Measurements from ENCODE around the gene MCAT. TPM values are rescaled to one million over a fixed set of nuclear protein-coding genes. Genes with fewer than 3 reads are reported as not detected.

MCAT gene
- total and polyA plus RNA-seq, 2 of the 4 experiments (the other 2 are of a cell fraction): 7.3 to 19.7 TPM

DNA sequence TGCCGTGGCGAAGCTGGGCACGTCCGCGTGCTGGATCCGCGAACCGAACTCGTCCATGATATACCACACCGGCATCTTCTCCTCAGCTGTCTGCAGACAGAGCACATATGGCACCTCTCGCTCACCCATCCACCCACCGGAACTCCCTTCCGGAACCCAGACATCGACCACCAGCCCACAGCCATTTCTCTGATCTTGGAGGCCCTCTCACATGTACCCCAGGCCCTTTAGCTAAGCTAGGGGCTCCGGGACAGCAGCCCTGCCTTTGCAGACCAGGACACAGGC, 36.7 kb upstream of the MCAT start:
- no TSS peak for BruUV-seq (replicated peaks)
- H3K56ac ChIP-seq (ENCODE audit: extremely low read depth, insufficient read depth, low read length): no peak overlapping the region

More for the DNA sequence above, 36.7 kb upstream of the MCAT start:
- WGBS, 2 experiments (ENCODE audit: extremely low coverage in 2 of 2, insufficient read length in 1 of 2): no CpG with 5 or more reads among the region's 15 CpGs
- Histone ChIP-seq H3K27me3 (ENCODE audit: control insufficient read depth, insufficient read depth, low read length) (no peaks in the 10 kb centered on the region), H4K8ac (ENCODE audit: low read depth in 2 of 2, low read length in 2 of 2) (no peak overlapping the region), H3K4ac (ENCODE audit: low read depth, low read length) (no peak overlapping the region), H3K4me2 (ENCODE audit: low read depth, low read length) (no peak overlapping the region), H3K14ac (replicated peaks; ENCODE audit: low read depth, low read length) (no peak overlapping the region), H3K36me3 (ENCODE audit: control insufficient read depth, insufficient read depth, low read length) (peaks cover 26% of the 10 kb centered on the region; the same call in 1 of the 2 replicates), H3K79me1 (ENCODE audit: low read depth in 1 of 2, low read length in 2 of 2) (peaks cover 3 to 34% of the 10 kb centered on the region in 2 experiments; a peak in 3 of 4 replicates), H3K9ac (ENCODE audit: low read depth, low read length) (no peak overlapping the region), H2AK5ac (ENCODE audit: low read depth, low read length) (no peak overlapping the region), H4K5ac (ENCODE audit: low read depth, low read length) (no peak overlapping the region), H3K9me3 (ENCODE audit: control insufficient read depth, insufficient read depth, low read length) (no peaks in the 10 kb centered on the region), H2BK5ac (ENCODE audit: low read depth, low read length, poor library complexity, severe bottlenecking) (no peak overlapping the region), H3K9me1 (ENCODE audit: insufficient read depth, low read length) (peaks cover 11% of the 10 kb centered on the region), H2AK9ac (replicated peaks; ENCODE audit: low read depth, low read length, poor library complexity) (no peak overlapping the region), H3K23ac (ENCODE audit: low read depth, low read length) (no peak overlapping the region), H3K4me1 (ENCODE audit: control insufficient read depth, insufficient read depth, low read length) (no peaks in the 10 kb centered on the region), H2BK120ac (ENCODE audit: low read depth, low read length) (no peak overlapping the region), H4K91ac (ENCODE audit: insufficient read depth, low read depth, low read length) (no peak overlapping the region), H4K20me1 (ENCODE audit: insufficient read depth, low read length) (peaks cover 6% of the 10 kb centered on the region), H2BK15ac (ENCODE audit: low read depth, low read length) (no peak overlapping the region), H2BK20ac (ENCODE audit: low read depth, low read length) (no peak overlapping the region), H2AFZ (replicated peaks; ENCODE audit: low read length, poor library complexity) (no peak overlapping the region), H3K27ac (ENCODE audit: insufficient read depth, low read length) (no peak overlapping the region), H3K4me3 (ENCODE audit: insufficient read depth, low read depth, low read length) (no peak overlapping the region), H3K18ac (ENCODE audit: low read depth, low read length) (no peak overlapping the region)
- ATAC-seq (ENCODE audit: low read depth) (no peak), DNase-seq (no peak)
- dilution Hi-C loops (cut with HindIII; ENCODE audit: low sequenced_read_pairs, unreplicated experiment): no loop called here
- TF ChIP-seq MAFK (IDR thresholded peaks at IDR 0.05; ENCODE audit: low read depth, low read length) (no peak), NFE2L2 (IDR thresholded peaks at IDR 0.05; ENCODE audit: low read depth, low read length) (no peak), POLR2A (IDR thresholded peaks at IDR 0.05; ENCODE audit: low read depth, low read length) (no peak), BHLHE40 (IDR thresholded peaks at IDR 0.05; ENCODE audit: low read depth, low read length) (no peak), RFX5 (IDR thresholded peaks at IDR 0.05; ENCODE audit: low read depth, low read length) (no peak), CEBPB (IDR thresholded peaks at IDR 0.05; ENCODE audit: low read depth, low read length) (no peak), MXI1 (IDR thresholded peaks at IDR 0.05; ENCODE audit: borderline replicate concordance, low read depth, low read length) (no peak), FOS (IDR thresholded peaks at IDR 0.05; ENCODE audit: low read depth, low read length) (no peak), MAZ (IDR thresholded peaks at IDR 0.05; ENCODE audit: borderline replicate concordance, low read depth, low read length) (no peak), RCOR1 (IDR thresholded peaks at IDR 0.05; ENCODE audit: insufficient replicate concordance, low read length) (no peak), ELK1 (IDR thresholded peaks at IDR 0.05; ENCODE audit: borderline replicate concordance, low read depth, low read length) (no peak)
- TF ChIP-seq, protein P1, sequence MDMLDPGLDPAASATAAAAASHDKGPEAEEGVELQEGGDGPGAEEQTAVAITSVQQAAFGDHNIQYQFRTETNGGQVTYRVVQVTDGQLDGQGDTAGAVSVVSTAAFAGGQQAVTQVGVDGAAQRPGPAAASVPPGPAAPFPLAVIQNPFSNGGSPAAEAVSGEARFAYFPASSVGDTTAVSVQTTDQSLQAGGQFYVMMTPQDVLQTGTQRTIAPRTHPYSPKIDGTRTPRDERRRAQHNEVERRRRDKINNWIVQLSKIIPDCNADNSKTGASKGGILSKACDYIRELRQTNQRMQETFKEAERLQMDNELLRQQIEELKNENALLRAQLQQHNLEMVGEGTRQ (IDR thresholded peaks at IDR 0.05; ENCODE audit: low read depth, low read length): no peak
- ChIA-PET CTCF (no interaction called here), POLR2A (ENCODE audit: unreplicated experiment) (no interaction called here)
- intact Hi-C loops (cut with micrococcal nuclease): no loop called here
- in situ Hi-C loops (cut with MboI; ENCODE audit: low sequenced_read_pairs): no loop called here

Measured in IMR-90 (cell line).